LNCaP clone FGC (cell line): ENCODE data around the gene NTN1.

Experiments used
- DNase-seq: peaks from one replicate; pipeline ENCODE4 v3.0.0-alpha.2; 2011; ENCODE audit warnings: low read depth
- H3K4me3 ChIP-seq: 2 replicates; pipeline ENCODE4 v1.5.1; 2011; ENCODE audit warnings: mild to moderate bottlenecking, low read depth, low read length, control low read depth
- TF ChIP-seq, protein P1 (sequence below): IDR thresholded peaks from 2 replicates; pipeline ENCODE4 v1.5.1; 2012; ENCODE audit warnings: mild to moderate bottlenecking; ENCODE audit not compliant: control insufficient read depth, insufficient read depth; ENCODE audit errors: extremely low read depth

The NTN1 gene

DNA sequence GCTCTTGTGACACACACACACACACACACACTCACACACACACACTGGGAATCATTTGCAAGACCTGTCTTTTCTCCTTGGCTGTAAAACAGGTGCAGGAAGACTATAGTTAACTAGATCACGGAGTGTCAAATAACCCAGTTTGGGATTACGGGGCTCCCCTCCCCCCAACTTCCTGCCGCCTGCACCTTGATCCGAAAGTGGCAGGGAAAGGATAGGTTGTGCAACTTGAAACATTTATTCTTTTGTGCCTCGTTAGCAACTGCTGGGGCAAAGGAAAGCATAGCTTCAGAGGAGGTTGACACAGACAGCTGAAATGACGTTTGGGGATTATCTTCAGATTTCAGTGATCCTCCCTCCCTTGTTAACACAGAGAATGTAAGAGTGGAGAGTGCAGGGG, 149.5 kb downstream of the NTN1 start:
- no peak overlapping the region for H3K4me3 ChIP-seq
- TF ChIP-seq, protein P1, sequence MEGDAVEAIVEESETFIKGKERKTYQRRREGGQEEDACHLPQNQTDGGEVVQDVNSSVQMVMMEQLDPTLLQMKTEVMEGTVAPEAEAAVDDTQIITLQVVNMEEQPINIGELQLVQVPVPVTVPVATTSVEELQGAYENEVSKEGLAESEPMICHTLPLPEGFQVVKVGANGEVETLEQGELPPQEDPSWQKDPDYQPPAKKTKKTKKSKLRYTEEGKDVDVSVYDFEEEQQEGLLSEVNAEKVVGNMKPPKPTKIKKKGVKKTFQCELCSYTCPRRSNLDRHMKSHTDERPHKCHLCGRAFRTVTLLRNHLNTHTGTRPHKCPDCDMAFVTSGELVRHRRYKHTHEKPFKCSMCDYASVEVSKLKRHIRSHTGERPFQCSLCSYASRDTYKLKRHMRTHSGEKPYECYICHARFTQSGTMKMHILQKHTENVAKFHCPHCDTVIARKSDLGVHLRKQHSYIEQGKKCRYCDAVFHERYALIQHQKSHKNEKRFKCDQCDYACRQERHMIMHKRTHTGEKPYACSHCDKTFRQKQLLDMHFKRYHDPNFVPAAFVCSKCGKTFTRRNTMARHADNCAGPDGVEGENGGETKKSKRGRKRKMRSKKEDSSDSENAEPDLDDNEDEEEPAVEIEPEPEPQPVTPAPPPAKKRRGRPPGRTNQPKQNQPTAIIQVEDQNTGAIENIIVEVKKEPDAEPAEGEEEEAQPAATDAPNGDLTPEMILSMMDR, result no peak
- DNase-seq, result no peak

DNA sequence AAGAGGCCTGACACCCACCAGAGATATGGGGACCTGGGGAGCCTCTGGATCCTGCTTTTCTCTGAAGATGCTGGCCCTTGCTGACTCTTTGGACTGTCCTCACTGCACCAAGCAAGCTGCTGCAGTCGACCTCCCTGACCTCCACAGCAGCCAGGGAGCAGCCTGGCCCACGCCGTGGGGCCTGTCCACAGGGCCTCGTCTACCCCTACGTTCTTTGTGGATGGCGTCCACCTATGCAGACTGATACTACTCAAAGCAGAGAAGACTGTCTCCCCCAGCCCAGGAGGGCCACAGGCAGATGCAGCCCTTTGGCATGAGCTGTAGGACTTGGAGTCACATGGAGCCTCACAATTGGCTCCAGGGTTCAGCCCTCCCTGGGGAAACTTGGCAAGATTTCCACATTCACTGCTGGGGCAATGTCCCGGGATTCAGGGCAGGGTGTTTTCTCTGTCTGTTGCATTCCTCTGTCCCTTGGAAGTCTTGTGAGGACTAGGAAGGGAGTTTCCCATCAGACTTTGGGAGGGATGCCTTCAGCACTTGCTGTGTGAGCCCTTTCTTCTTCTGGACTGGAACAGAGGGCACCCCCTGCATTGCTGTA, 152.2 kb downstream of the NTN1 start:
- no peak overlapping the region for H3K4me3 ChIP-seq
- no peak for DNase-seq
- TF ChIP-seq, protein P1, result no peak

DNA sequence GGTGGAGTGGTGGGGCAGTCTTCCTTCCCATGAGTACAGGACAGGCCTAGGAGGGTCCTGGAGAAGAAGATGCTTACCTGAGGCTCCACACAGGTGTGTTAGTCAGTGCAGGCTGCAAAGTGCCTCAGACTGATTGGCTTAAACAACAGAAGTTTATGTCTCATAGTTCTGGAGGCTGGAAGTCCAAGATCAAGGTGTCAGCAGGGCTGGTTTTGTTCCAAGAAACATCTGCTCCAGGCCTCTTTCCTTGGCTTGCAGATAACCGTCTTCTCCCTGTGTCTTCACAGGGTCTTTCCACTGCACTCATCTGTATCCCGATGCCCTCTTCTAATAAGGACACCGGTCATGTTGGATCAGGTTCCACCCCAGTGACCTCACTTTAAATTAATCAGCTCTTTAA, 153.0 kb downstream of the NTN1 start:
- no peak overlapping the region for H3K4me3 ChIP-seq
- TF ChIP-seq, protein P1, result no peak
- DNase-seq, result no peak

GRCh38 chr17:9174779-9175574, 153.7 kb downstream of the NTN1 start:
- DNase-seq, result no peak
- TF ChIP-seq, protein P1, result no peak
- H3K4me3 ChIP-seq, result no peak overlapping the region

GRCh38 chr17:9175700-9176467, 154.6 kb downstream of the NTN1 start:
- no peak overlapping the region for H3K4me3 ChIP-seq
- no peak for DNase-seq
- TF ChIP-seq, protein P1, result no peak

GRCh38 chr17:9177212-9177611, 155.9 kb downstream of the NTN1 start:
- TF ChIP-seq, protein P1, result no peak
- no peak for DNase-seq
- no peak overlapping the region for H3K4me3 ChIP-seq
